Vagina (tissue), 2 donors: ENCODE results near the gene CBLB. TPM values are rescaled to one million over a fixed set of nuclear protein-coding genes. Genes with fewer than 3 reads are reported as not detected.
"Not testable (repeated sequence)": the region's sequence is repeated elsewhere in the genome, so short reads cannot be mapped to it uniquely, and the experiment has no call there.

ENCODE experiments used
- DNase-seq, 2 donors: peaks; one replicate each; pipeline ENCODE4 v3.0.0-alpha.2; 2017; ENCODE audit errors: extremely low spot score in 2 of 2
- H3K27ac ChIP-seq: fragments of 200-600 bp; sonication (generic); one replicate; pipeline ENCODE4 v1.5.1; 2019
- H3K27me3 ChIP-seq: fragments of 200-600 bp; sonication (generic); one replicate; pipeline ENCODE4 v1.5.1; 2019
- H3K36me3 ChIP-seq, 2 donors: fragments of 200-600 bp; sonication (generic); one replicate each; pipeline ENCODE4 v1.5.1; 2017 to 2019
- H3K4me1 ChIP-seq: fragments of 200-600 bp; sonication (generic); one replicate; pipeline ENCODE4 v1.5.1; 2019
- H3K4me3 ChIP-seq, 2 donors: fragments of 200-600 bp; sonication (generic); 1 replicate in 1 of 2; 2 replicates in 1 of 2; pipeline ENCODE4 v1.5.1; 2016 to 2019
- H3K9me3 ChIP-seq: fragments of 200-600 bp; sonication (generic); one replicate; pipeline ENCODE4 v1.5.1; 2019
- CTCF ChIP-seq, 3 experiments: fragments of 450-650 bp in 2 of 3; fragments of 200-600 bp in 1 of 3; sonication (generic) in 1 of 3; IDR thresholded peaks; one replicate each; pipeline ENCODE4 v1.5.1; 2017 to 2019; ENCODE audit warnings: antibody characterized with exemption in 3 of 3, mild to moderate bottlenecking in 2 of 3, moderate library complexity in 2 of 3
- POLR2A ChIP-seq, 2 donors: fragments of 450-650 bp; IDR thresholded peaks; one replicate each; pipeline ENCODE4 v1.6.1; 2017; ENCODE audit warnings: antibody characterized with exemption in 2 of 2, mild to moderate bottlenecking in 2 of 2, moderate library complexity in 2 of 2
- POLR2AphosphoS5 ChIP-seq, 2 donors: sonication (generic); formaldehyde crosslinking; IDR thresholded peaks; one replicate each; pipeline ENCODE4 v1.9.0; 2017; ENCODE audit warnings: antibody characterized with exemption in 2 of 2, mild to moderate bottlenecking in 2 of 2, low read depth in 1 of 2; ENCODE audit not compliant: insufficient read depth in 1 of 2
- intact Hi-C: fragments of 100-400 bp; cut with DNase I; formaldehyde crosslinking; loops from one replicate; pipeline ENCODE4 v1.15.1; 2023
- total RNA-seq: library from RNA; depleted of rRNA; stranded (reverse); fragments of >200 nt; gene quantifications from one replicate; pipeline ENCODE4 v1.2.3, GENCODE V29; 2016

CBLB gene
- total RNA-seq, 1 donor from 2014 or later, result 58.4 TPM

GRCh38 chr3:105821433-105821832, 47.4 kb downstream of the CBLB start:
- TF ChIP-seq CTCF (IDR thresholded peaks at IDR 0.05), result no peak
- TF ChIP-seq POLR2AphosphoS5 (IDR thresholded peaks at IDR 0.05; ENCODE audit: insufficient read depth in 1 of 2, low read depth in 1 of 2), result peak in 1 of 2 donors; percentile 48
- TF ChIP-seq POLR2A (IDR thresholded peaks at IDR 0.05), result no peak
- DNase-seq, result no peak
- no peaks in the 10 kb centered on the region for H3K27me3 ChIP-seq
- intact Hi-C loops, result no loop called here
- no peak overlapping the region for H3K4me3 ChIP-seq
- peaks cover 43% of the 10 kb centered on the region for H3K4me1 ChIP-seq
- no peak overlapping the region for H3K27ac ChIP-seq
- H3K9me3 ChIP-seq, result no peaks in the 10 kb centered on the region
- no peaks in the 10 kb centered on the region for H3K36me3 ChIP-seq

- no peaks in the 10 kb centered on the region for H3K9me3 ChIP-seq
- H3K27ac ChIP-seq, result no peak overlapping the region
- no peak overlapping the region for H3K4me3 ChIP-seq
- peaks cover 25% of the 10 kb centered on the region for H3K4me1 ChIP-seq
- no peaks in the 10 kb centered on the region for H3K27me3 ChIP-seq
- no peaks in the 10 kb centered on the region for H3K36me3 ChIP-seq
- TF ChIP-seq POLR2AphosphoS5 (IDR thresholded peaks at IDR 0.05; ENCODE audit: insufficient read depth in 1 of 2, low read depth in 1 of 2) (no peak), CTCF (IDR thresholded peaks at IDR 0.05) (no peak), POLR2A (IDR thresholded peaks at IDR 0.05) (no peak)
- intact Hi-C loops, result no loop called here
- no peak for DNase-seq
Measured at GRCh38 chr3:105816833-105817232, 52.0 kb downstream of the CBLB start.

GRCh38 chr3:105815331-105815730, 53.5 kb downstream of the CBLB start:
- H3K27me3 ChIP-seq, H3K36me3 ChIP-seq, DNase-seq, H3K9me3 ChIP-seq, H3K4me3 ChIP-seq, intact Hi-C loops, H3K27ac ChIP-seq: not testable (repeated sequence)
- H3K4me1 ChIP-seq, result peaks cover 25% of the 10 kb centered on the region

GRCh38 chr3:105813710-105814109, 55.1 kb downstream of the CBLB start:
- intact Hi-C loops, result no loop called here
- Histone ChIP-seq H3K36me3 (no peaks in the 10 kb centered on the region), H3K4me3 (no peak overlapping the region), H3K27me3 (no peaks in the 10 kb centered on the region), H3K9me3 (no peaks in the 10 kb centered on the region), H3K27ac (no peak overlapping the region), H3K4me1 (peaks cover 38% of the 10 kb centered on the region)
- no peak for DNase-seq
- TF ChIP-seq CTCF (IDR thresholded peaks at IDR 0.05) (no peak), POLR2AphosphoS5 (IDR thresholded peaks at IDR 0.05; ENCODE audit: insufficient read depth in 1 of 2, low read depth in 1 of 2) (no peak), POLR2A (IDR thresholded peaks at IDR 0.05) (no peak)

- no peak for TF ChIP-seq POLR2A (IDR thresholded peaks at IDR 0.05)
- Histone ChIP-seq H3K27me3 (no peaks in the 10 kb centered on the region), H3K27ac (no peak overlapping the region), H3K36me3 (no peaks in the 10 kb centered on the region), H3K9me3 (no peaks in the 10 kb centered on the region), H3K4me1 (peaks cover 31% of the 10 kb centered on the region), H3K4me3 (no peak overlapping the region)
- DNase-seq, result no peak
- intact Hi-C loops, result no loop called here
Measured at GRCh38 chr3:105812194-105812586, 56.6 kb downstream of the CBLB start.

- intact Hi-C loops, result no loop called here
- no peak overlapping the region for H3K4me3 ChIP-seq
- no peaks in the 10 kb centered on the region for H3K27me3 ChIP-seq
- DNase-seq, result no peak
- H3K4me1 ChIP-seq, result peaks cover 34% of the 10 kb centered on the region
- TF ChIP-seq CTCF (IDR thresholded peaks at IDR 0.05) (no peak), POLR2AphosphoS5 (IDR thresholded peaks at IDR 0.05; ENCODE audit: insufficient read depth in 1 of 2, low read depth in 1 of 2) (no peak), POLR2A (IDR thresholded peaks at IDR 0.05) (no peak)
- no peak overlapping the region for H3K27ac ChIP-seq
- H3K36me3 ChIP-seq, result no peaks in the 10 kb centered on the region
- H3K9me3 ChIP-seq, result no peaks in the 10 kb centered on the region
Measured at GRCh38 chr3:105811518-105812193, 57.2 kb downstream of the CBLB start.
